ENCODE data around the gene ZNF784. TPM values are rescaled to one million over a fixed set of nuclear protein-coding genes. Genes with fewer than 3 reads are reported as not detected.

Gene ZNF784
- total and polyA plus RNA-seq, 2 of the 8 experiments (the other 6 are each of a cell fraction or from before 2014, with no cell fraction given), result 6.5 to 8.0 TPM

GRCh38 chr19:55619286-55619685 is 5.1 kb downstream of the ZNF784 start (continued):
- TF ChIP-seq ZNF274 (IDR thresholded peaks at IDR 0.05; ENCODE audit: borderline replicate concordance, extremely low read depth, low read length), result no peak
- no peak for TF ChIP-seq SAP30 (IDR thresholded peaks at IDR 0.05; ENCODE audit: insufficient read depth, insufficient replicate concordance, low read length)
- no peak for TF ChIP-seq RNF2 (IDR thresholded peaks at IDR 0.05; ENCODE audit: borderline replicate concordance, low read depth, low read length, missing control alignments, poor library complexity, severe bottlenecking)
- TF ChIP-seq HDAC6 (IDR thresholded peaks at IDR 0.05; ENCODE audit: low read depth, low read length), result no peak
- TF ChIP-seq KDM5A (IDR thresholded peaks at IDR 0.05; ENCODE audit: low read length), result no peak
